HG03097 (cell line): Measurements from ENCODE around the gene ZBTB7C.

Experiments used
- ATAC-seq: cut with Tn5 transposase; IDR thresholded peaks from one replicate; pipeline ENCODE4 v1.9.1; 2021; ENCODE audit not compliant: unreplicated experiment, low FRiP score

The ZBTB7C gene

GRCh38 chr18:48222118-48222517, 187.1 kb downstream of the ZBTB7C start:
- ATAC-seq = no peak

DNA sequence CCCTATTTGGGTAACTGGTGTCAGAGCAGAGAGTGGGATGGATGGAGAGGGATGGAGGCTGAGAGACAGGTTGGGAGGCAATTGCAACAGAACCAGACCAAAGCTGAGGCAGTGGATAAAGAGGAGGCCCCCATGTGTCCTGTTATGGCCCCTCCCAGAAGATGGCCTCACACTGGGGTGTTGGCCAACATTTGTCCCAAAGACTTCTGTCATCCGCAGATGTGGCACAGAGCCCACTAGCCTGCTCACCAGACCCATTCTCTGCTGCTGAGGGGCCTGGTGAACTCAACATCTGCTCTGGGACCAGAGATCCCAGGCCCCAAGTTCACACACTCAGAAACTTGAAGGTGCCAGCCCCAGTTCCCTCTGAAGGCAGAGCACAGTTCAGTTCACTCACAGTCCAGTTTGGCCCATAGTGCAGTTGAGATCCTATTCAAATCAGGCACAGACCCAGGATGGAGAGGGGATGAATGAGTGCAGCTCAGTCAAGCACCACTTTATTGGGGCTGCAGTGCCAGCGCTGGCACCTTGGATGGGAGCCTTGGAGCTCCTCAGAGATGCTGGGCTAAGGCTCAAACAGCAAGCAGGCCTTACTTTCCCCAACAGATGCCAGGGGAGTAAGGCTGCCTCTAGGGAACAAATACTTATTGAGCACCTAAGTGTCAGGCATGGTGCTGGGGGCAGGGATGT, 189.2 kb downstream of the ZBTB7C start:
- ATAC-seq = no peak

GRCh38 chr18:48219037-48219809, 190.0 kb downstream of the ZBTB7C start:
- ATAC-seq = no peak

GRCh38 chr18:48218285-48219022, 190.7 kb downstream of the ZBTB7C start:
- ATAC-seq = no peak

GRCh38 chr18:48217258-48218250, 191.6 kb downstream of the ZBTB7C start:
- ATAC-seq = no peak

- no peak for ATAC-seq
Observed at GRCh38 chr18:48216639-48217257, 192.4 kb downstream of the ZBTB7C start.

GRCh38 chr18:48215876-48216638, 193.1 kb downstream of the ZBTB7C start:
- no peak for ATAC-seq

DNA sequence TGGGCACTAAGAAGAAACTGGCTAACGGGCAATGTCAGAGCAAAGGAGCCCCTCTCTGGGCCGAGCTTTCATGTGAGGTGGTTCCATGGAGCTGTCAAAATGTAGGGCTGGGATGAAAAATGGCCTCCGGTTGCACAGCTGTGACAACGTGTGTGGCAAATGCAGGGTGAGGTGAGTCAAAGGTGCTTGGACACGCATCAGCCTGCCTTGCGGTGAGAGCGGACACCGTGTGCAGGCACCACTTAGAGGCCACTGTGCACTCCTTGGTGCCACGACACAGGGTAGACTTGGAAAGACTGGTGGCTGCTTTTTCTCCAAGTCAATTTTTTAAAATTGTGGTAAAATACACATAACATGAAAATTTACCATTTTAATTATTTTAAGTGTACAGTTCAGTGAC, 195.4 kb downstream of the ZBTB7C start:
- no peak for ATAC-seq

DNA sequence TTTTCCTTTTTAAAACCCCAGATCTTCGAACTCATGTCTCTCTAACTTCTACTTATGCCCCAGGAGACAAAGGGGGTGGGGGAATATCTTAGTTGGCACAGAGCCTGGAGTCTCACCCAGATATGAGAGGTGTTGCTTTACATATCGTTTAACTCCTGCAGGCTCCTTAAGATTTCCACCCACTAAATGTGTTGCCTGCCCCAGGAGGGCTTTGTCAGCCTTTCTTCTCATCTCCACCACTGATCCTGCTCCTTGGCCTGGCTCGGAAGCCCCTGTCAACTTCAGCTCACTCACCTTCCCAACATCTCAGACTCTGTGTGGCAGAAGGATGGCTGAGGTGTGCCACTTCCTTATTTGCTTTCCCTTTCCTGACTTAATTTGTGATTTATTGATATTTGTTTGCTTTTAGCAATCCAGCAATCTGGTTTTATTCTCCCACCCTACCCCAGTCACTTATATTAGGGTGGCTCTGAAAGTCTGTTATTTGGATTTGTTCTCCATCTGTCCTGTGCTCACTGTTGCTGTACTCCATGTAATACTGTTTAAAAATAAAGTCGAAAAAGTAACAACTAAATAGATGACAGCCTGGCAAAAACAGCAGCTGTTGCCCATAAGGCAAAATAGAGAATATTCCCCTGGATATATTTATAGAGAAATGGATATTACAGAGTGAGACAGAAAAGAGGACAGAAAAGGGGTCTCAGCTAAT, 200.6 kb downstream of the ZBTB7C start:
- no peak for ATAC-seq

- ATAC-seq = no peak
Observed at GRCh38 chr18:48207733-48208132, 201.4 kb downstream of the ZBTB7C start.

DNA sequence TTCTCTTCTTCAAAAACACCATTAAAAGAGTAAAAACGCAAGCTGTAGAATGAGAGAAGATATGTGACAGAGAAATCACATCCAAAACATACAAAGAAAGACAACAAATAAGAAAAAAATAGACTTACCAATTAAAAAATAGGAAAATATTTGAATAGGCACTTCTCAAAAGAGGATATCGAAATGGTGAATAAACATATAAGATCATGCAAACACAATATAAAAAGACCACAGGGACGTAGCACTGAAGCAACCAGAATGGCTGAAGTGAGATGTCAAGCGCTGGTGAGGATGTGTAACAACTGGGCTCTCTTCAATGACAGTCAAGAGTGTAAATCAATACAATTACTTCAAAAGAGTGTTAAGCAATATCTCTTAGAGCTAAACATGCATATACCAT, 202.3 kb downstream of the ZBTB7C start:
- no peak for ATAC-seq

- ATAC-seq = no peak
Observed at GRCh38 chr18:48203961-48204666, 205.1 kb downstream of the ZBTB7C start.

- no peak for ATAC-seq
Observed at GRCh38 chr18:48203288-48203945, 205.8 kb downstream of the ZBTB7C start.

GRCh38 chr18:48202350-48203260, 206.6 kb downstream of the ZBTB7C start:
- no peak for ATAC-seq

- ATAC-seq = no peak
Observed at GRCh38 chr18:48202006-48202348, 207.2 kb downstream of the ZBTB7C start.

DNA sequence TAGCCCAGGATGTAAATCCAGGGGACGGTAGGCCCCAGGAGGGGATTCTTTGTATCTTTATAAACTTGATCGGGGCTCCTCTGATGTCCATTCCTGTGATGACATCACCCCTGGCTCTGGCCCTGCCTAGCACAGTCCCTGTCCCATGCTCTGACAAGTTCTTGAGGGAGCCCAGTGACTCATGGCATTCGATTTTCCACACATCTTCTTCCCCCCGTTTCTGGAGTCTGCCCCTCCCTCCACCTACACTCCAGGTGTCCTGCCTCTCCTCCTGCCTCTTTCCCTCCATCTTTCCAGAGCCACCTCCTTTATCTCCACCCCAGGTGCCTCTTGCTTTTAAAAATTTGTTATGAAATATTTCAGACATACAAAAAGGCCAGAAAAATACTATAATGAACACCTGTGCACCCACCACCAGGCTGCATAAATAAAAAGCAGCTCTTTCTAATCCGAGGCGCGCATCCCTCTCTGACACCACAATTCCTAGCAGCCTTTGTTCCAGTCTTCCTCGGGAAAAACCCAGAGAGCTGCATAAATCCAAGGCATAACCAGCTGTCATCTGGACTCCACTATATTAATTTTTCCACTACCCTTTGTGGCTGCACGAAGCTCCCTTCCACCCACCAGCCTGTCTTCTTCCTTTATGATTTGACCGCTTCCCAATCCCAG, 207.7 kb downstream of the ZBTB7C start:
- no peak for ATAC-seq
